Measurements from ENCODE around the gene RAB5IF.

The RAB5IF gene

GRCh38 chr20:36641506-36641843 is 35.9 kb downstream of the RAB5IF start:
- Histone ChIP-seq H3K79me2 (ENCODE audit: control insufficient read depth, insufficient read depth, low read length, poor library complexity) (no peaks in the 10 kb centered on the region), H3K36me3 (ENCODE audit: control insufficient read depth in 1 of 2, insufficient read depth in 2 of 2, low read length in 2 of 2) (no peaks in the 10 kb centered on the region), H3K79me1 (ENCODE audit: low read length) (no peaks in the 10 kb centered on the region), H3K9ac (ENCODE audit: low read length) (no peak overlapping the region), H3K4me1 (ENCODE audit: control insufficient read depth in 1 of 2, insufficient read depth in 2 of 2, low read length in 2 of 2) (no peaks in the 10 kb centered on the region), H3K18ac (ENCODE audit: low read length) (no peak overlapping the region), H3K4ac (ENCODE audit: low read depth, low read length) (no peak overlapping the region), H3K14ac (ENCODE audit: low read length) (no peak overlapping the region), H3K27ac (ENCODE audit: low read depth, low read length) (no peak overlapping the region), H4K91ac (ENCODE audit: low read depth, low read length) (no peak overlapping the region), H2BK120ac (ENCODE audit: insufficient read depth, low read length, poor library complexity) (no peak overlapping the region), H3K9me3 (ENCODE audit: insufficient read depth, low read depth, low read length) (no peaks in the 10 kb centered on the region), H4K8ac (ENCODE audit: low read depth, low read length) (no peak overlapping the region), H2AK5ac (ENCODE audit: low read length) (no peak overlapping the region), H3K4me3 (ENCODE audit: low read depth, low read length) (no peak overlapping the region), H2BK12ac (ENCODE audit: low read length) (no peak overlapping the region), H2AFZ (ENCODE audit: insufficient read depth, low read length, poor library complexity) (no peak overlapping the region), H2BK5ac (ENCODE audit: low read depth, low read length, poor library complexity) (no peak overlapping the region), H4K12ac (ENCODE audit: low read depth, low read length) (no peak overlapping the region), H3K23ac (ENCODE audit: low read length) (no peak overlapping the region), H3K4me2 (ENCODE audit: low read length) (no peak overlapping the region), H3K27me3 (ENCODE audit: insufficient read depth, low read length) (no peaks in the 10 kb centered on the region)
- WGBS (ENCODE audit: extremely low coverage, insufficient coverage, insufficient read length) = no CpG with 5 or more reads among the region's 3 CpGs
- DNase-seq = no peak

GRCh38 chr20:36642136-36642535 is 36.6 kb downstream of the RAB5IF start:
- H3K4me2 ChIP-seq (ENCODE audit: low read length) = no peak overlapping the region
- no peak overlapping the region for H3K14ac ChIP-seq (ENCODE audit: low read length)
- H2BK12ac ChIP-seq (ENCODE audit: low read length) = no peak overlapping the region
- no peak overlapping the region for H3K4ac ChIP-seq (ENCODE audit: low read depth, low read length)
- no peak overlapping the region for H4K12ac ChIP-seq (ENCODE audit: low read depth, low read length)
- no peak overlapping the region for H2AFZ ChIP-seq (ENCODE audit: insufficient read depth, low read length, poor library complexity)
- no peaks in the 10 kb centered on the region for H3K4me1 ChIP-seq (ENCODE audit: control insufficient read depth in 1 of 2, insufficient read depth in 2 of 2, low read length in 2 of 2)
- no peaks in the 10 kb centered on the region for H3K9me3 ChIP-seq (ENCODE audit: insufficient read depth, low read depth, low read length)
- H3K9ac ChIP-seq (ENCODE audit: low read length) = no peak overlapping the region
- no peak overlapping the region for H3K18ac ChIP-seq (ENCODE audit: low read length)
- H3K27ac ChIP-seq (ENCODE audit: low read depth, low read length) = no peak overlapping the region
- no peak overlapping the region for H2BK5ac ChIP-seq (ENCODE audit: low read depth, low read length, poor library complexity)
- no peaks in the 10 kb centered on the region for H3K79me2 ChIP-seq (ENCODE audit: control insufficient read depth, insufficient read depth, low read length, poor library complexity)
- H4K8ac ChIP-seq (ENCODE audit: low read depth, low read length) = no peak overlapping the region
- WGBS (ENCODE audit: extremely low coverage, insufficient coverage, insufficient read length) = no CpG with 5 or more reads among the region's 6 CpGs
- no peak overlapping the region for H4K91ac ChIP-seq (ENCODE audit: low read depth, low read length)
- H2AK5ac ChIP-seq (ENCODE audit: low read length) = no peak overlapping the region
- no peaks in the 10 kb centered on the region for H3K27me3 ChIP-seq (ENCODE audit: insufficient read depth, low read length)
- H3K36me3 ChIP-seq (ENCODE audit: control insufficient read depth in 1 of 2, insufficient read depth in 2 of 2, low read length in 2 of 2) = no peaks in the 10 kb centered on the region
- no peaks in the 10 kb centered on the region for H3K79me1 ChIP-seq (ENCODE audit: low read length)
- H3K4me3 ChIP-seq (ENCODE audit: low read depth, low read length) = no peak overlapping the region
- no peak for DNase-seq
- no peak overlapping the region for H3K23ac ChIP-seq (ENCODE audit: low read length)
- no peak overlapping the region for H2BK120ac ChIP-seq (ENCODE audit: insufficient read depth, low read length, poor library complexity)

GRCh38 chr20:36644032-36644705 is 38.6 kb downstream of the RAB5IF start:
- no peak overlapping the region for H4K12ac ChIP-seq (ENCODE audit: low read depth, low read length)
- H2AFZ ChIP-seq (ENCODE audit: insufficient read depth, low read length, poor library complexity) = no peak overlapping the region
- no peak overlapping the region for H3K27ac ChIP-seq (ENCODE audit: low read depth, low read length)
- H3K4me1 ChIP-seq (ENCODE audit: control insufficient read depth in 1 of 2, insufficient read depth in 2 of 2, low read length in 2 of 2) = no peaks in the 10 kb centered on the region
- H2BK120ac ChIP-seq (ENCODE audit: insufficient read depth, low read length, poor library complexity) = no peak overlapping the region
- no peak overlapping the region for H3K9ac ChIP-seq (ENCODE audit: low read length)
- H2AK5ac ChIP-seq (ENCODE audit: low read length) = no peak overlapping the region
- H2BK5ac ChIP-seq (ENCODE audit: low read depth, low read length, poor library complexity) = no peak overlapping the region
- H3K4me3 ChIP-seq (ENCODE audit: low read depth, low read length) = no peak overlapping the region
- DNase-seq = no peak
- no peak overlapping the region for H4K8ac ChIP-seq (ENCODE audit: low read depth, low read length)
- H3K9me3 ChIP-seq (ENCODE audit: insufficient read depth, low read depth, low read length) = no peaks in the 10 kb centered on the region
- no peak overlapping the region for H3K4ac ChIP-seq (ENCODE audit: low read depth, low read length)
- H3K23ac ChIP-seq (ENCODE audit: low read length) = no peak overlapping the region
- no peak overlapping the region for H3K18ac ChIP-seq (ENCODE audit: low read length)
- H3K79me1 ChIP-seq (ENCODE audit: low read length) = no peaks in the 10 kb centered on the region
- no peaks in the 10 kb centered on the region for H3K79me2 ChIP-seq (ENCODE audit: control insufficient read depth, insufficient read depth, low read length, poor library complexity)
- H3K27me3 ChIP-seq (ENCODE audit: insufficient read depth, low read length) = no peaks in the 10 kb centered on the region
- H4K91ac ChIP-seq (ENCODE audit: low read depth, low read length) = no peak overlapping the region
- H3K14ac ChIP-seq (ENCODE audit: low read length) = no peak overlapping the region
- H3K4me2 ChIP-seq (ENCODE audit: low read length) = no peak overlapping the region
- WGBS (ENCODE audit: extremely low coverage, insufficient coverage, insufficient read length) = no CpG with 5 or more reads among the region's 5 CpGs
- H3K36me3 ChIP-seq (ENCODE audit: control insufficient read depth in 1 of 2, insufficient read depth in 2 of 2, low read length in 2 of 2) = no peaks in the 10 kb centered on the region
- no peak overlapping the region for H2BK12ac ChIP-seq (ENCODE audit: low read length)

GRCh38 chr20:36644706-36645095 is 39.1 kb downstream of the RAB5IF start:
- no peak overlapping the region for H2AFZ ChIP-seq (ENCODE audit: insufficient read depth, low read length, poor library complexity)
- DNase-seq = no peak
- H2BK5ac ChIP-seq (ENCODE audit: low read depth, low read length, poor library complexity) = no peak overlapping the region
- WGBS (ENCODE audit: extremely low coverage, insufficient coverage, insufficient read length) = no CpG with 5 or more reads among the region's 7 CpGs
- no peak overlapping the region for H3K4ac ChIP-seq (ENCODE audit: low read depth, low read length)
- H3K14ac ChIP-seq (ENCODE audit: low read length) = no peak overlapping the region
- H3K9ac ChIP-seq (ENCODE audit: low read length) = no peak overlapping the region
- no peaks in the 10 kb centered on the region for H3K27me3 ChIP-seq (ENCODE audit: insufficient read depth, low read length)
- no peak overlapping the region for H3K27ac ChIP-seq (ENCODE audit: low read depth, low read length)
- no peak overlapping the region for H3K23ac ChIP-seq (ENCODE audit: low read length)
- H3K79me1 ChIP-seq (ENCODE audit: low read length) = no peaks in the 10 kb centered on the region
- no peak overlapping the region for H4K8ac ChIP-seq (ENCODE audit: low read depth, low read length)
- H3K36me3 ChIP-seq (ENCODE audit: control insufficient read depth in 1 of 2, insufficient read depth in 2 of 2, low read length in 2 of 2) = no peaks in the 10 kb centered on the region
- no peak overlapping the region for H3K4me3 ChIP-seq (ENCODE audit: low read depth, low read length)
- H4K91ac ChIP-seq (ENCODE audit: low read depth, low read length) = no peak overlapping the region
- H2BK120ac ChIP-seq (ENCODE audit: insufficient read depth, low read length, poor library complexity) = no peak overlapping the region
- no peak overlapping the region for H4K12ac ChIP-seq (ENCODE audit: low read depth, low read length)
- H3K18ac ChIP-seq (ENCODE audit: low read length) = no peak overlapping the region
- H3K79me2 ChIP-seq (ENCODE audit: control insufficient read depth, insufficient read depth, low read length, poor library complexity) = no peaks in the 10 kb centered on the region
- H2AK5ac ChIP-seq (ENCODE audit: low read length) = no peak overlapping the region
- no peak overlapping the region for H2BK12ac ChIP-seq (ENCODE audit: low read length)
- H3K4me1 ChIP-seq (ENCODE audit: control insufficient read depth in 1 of 2, insufficient read depth in 2 of 2, low read length in 2 of 2) = no peaks in the 10 kb centered on the region
- no peak overlapping the region for H3K4me2 ChIP-seq (ENCODE audit: low read length)
- H3K9me3 ChIP-seq (ENCODE audit: insufficient read depth, low read depth, low read length) = no peaks in the 10 kb centered on the region
